Eye (tissue), 1 donor: Measurements from ENCODE around the gene EVI5L.
"Not testable (repeated sequence)": the region's sequence is repeated elsewhere in the genome, so short reads cannot be mapped to it uniquely, and the experiment has no call there.

Source experiments
- DNase-seq: peaks from one replicate; pipeline ENCODE4 v3.0.0-alpha.2; 2015

The EVI5L gene

GRCh38 chr19:7847664-7848063, 17.6 kb downstream of the EVI5L start:
- DNase-seq, result no peak

- no peak for DNase-seq
These were observed 18.9 kb downstream of the EVI5L start for GRCh38 chr19:7848779-7849457.

GRCh38 chr19:7849631-7849999, 19.6 kb downstream of the EVI5L start:
- no peak for DNase-seq

- DNase-seq, result peak; percentile 19
These were observed 20.2 kb downstream of the EVI5L start for GRCh38 chr19:7850000-7850813.

- DNase-seq, result no peak
These were observed 21.1 kb downstream of the EVI5L start for GRCh38 chr19:7850945-7851622.

GRCh38 chr19:7851623-7852500, 21.8 kb downstream of the EVI5L start:
- peak; percentile 57 for DNase-seq

GRCh38 chr19:7852851-7853769, 23.1 kb downstream of the EVI5L start:
- DNase-seq, result peak; percentile 91

- DNase-seq, result no peak
These were observed 23.7 kb downstream of the EVI5L start for GRCh38 chr19:7853770-7854128.

- DNase-seq, result no peak
These were observed 25.5 kb downstream of the EVI5L start for GRCh38 chr19:7855426-7856108.

- no peak for DNase-seq
These were observed 26.1 kb downstream of the EVI5L start for GRCh38 chr19:7856109-7856591.

- DNase-seq, result no peak
These were observed 27.0 kb downstream of the EVI5L start for GRCh38 chr19:7856679-7857663.

GRCh38 chr19:7857727-7858108, 27.7 kb downstream of the EVI5L start:
- no peak for DNase-seq

- DNase-seq, result peak; percentile 73
These were observed 28.2 kb downstream of the EVI5L start for GRCh38 chr19:7858109-7858770.

GRCh38 chr19:7859087-7859486, 29.1 kb downstream of the EVI5L start:
- DNase-seq, result not testable (repeated sequence)

GRCh38 chr19:7859831-7860713, 30.1 kb downstream of the EVI5L start:
- no peak for DNase-seq

GRCh38 chr19:7860714-7861618, 30.9 kb downstream of the EVI5L start:
- DNase-seq, result no peak
